DND-41 (cell line): ENCODE measurements around the gene GRIA1.

ENCODE experiments used
- EZH2 ChIP-seq: IDR thresholded peaks from 3 replicates; pipeline ENCODE4 v1.6.1; 2012; ENCODE audit warnings: borderline replicate concordance, low read depth, mild to moderate bottlenecking, moderate library complexity, low read length, inconsistent platforms; ENCODE audit not compliant: severe bottlenecking
- TF ChIP-seq, protein P1 (sequence below): IDR thresholded peaks from 2 replicates; pipeline ENCODE4 v1.5.1; 2012; ENCODE audit warnings: borderline replicate concordance, low read length, moderate library complexity, mild to moderate bottlenecking; ENCODE audit not compliant: poor library complexity, severe bottlenecking; ENCODE audit errors: extremely low read depth

GRCh38 chr5:153610811-153611210 lies 120.3 kb downstream of the GRIA1 start:
- TF ChIP-seq, protein P1, sequence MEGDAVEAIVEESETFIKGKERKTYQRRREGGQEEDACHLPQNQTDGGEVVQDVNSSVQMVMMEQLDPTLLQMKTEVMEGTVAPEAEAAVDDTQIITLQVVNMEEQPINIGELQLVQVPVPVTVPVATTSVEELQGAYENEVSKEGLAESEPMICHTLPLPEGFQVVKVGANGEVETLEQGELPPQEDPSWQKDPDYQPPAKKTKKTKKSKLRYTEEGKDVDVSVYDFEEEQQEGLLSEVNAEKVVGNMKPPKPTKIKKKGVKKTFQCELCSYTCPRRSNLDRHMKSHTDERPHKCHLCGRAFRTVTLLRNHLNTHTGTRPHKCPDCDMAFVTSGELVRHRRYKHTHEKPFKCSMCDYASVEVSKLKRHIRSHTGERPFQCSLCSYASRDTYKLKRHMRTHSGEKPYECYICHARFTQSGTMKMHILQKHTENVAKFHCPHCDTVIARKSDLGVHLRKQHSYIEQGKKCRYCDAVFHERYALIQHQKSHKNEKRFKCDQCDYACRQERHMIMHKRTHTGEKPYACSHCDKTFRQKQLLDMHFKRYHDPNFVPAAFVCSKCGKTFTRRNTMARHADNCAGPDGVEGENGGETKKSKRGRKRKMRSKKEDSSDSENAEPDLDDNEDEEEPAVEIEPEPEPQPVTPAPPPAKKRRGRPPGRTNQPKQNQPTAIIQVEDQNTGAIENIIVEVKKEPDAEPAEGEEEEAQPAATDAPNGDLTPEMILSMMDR, result no peak
- TF ChIP-seq EZH2, result no peak
